Breast epithelium (tissue), 4 donors: Measurements from ENCODE around the gene PCDHGA10. TPM values are rescaled to one million over a fixed set of nuclear protein-coding genes. Genes with fewer than 3 reads are reported as not detected.

Experiments
- DNase-seq, 2 donors: peaks; one replicate each; pipeline ENCODE4 v3.0.0-alpha.2; 2019; ENCODE audit warnings: low spot score in 2 of 2
- H3K27ac ChIP-seq, 2 donors: fragments of 200-600 bp; sonication (generic) in 1 of 2; one replicate each; pipeline ENCODE4 v1.5.1; 2016 to 2019; ENCODE audit warnings: mild to moderate bottlenecking in 1 of 2
- H3K27me3 ChIP-seq, 2 donors: fragments of 200-600 bp; sonication (generic) in 1 of 2; one replicate each; pipeline versions ENCODE4 v1.5.1 to v1.6.0; 2017 to 2019; ENCODE audit warnings: control low read depth in 1 of 2, mild to moderate bottlenecking in 1 of 2
- H3K36me3 ChIP-seq: fragments of 200-600 bp; one replicate; pipeline ENCODE4 v1.5.1; 2019
- H3K4me1 ChIP-seq, 2 donors: fragments of 200-600 bp; sonication (generic); one replicate each; pipeline ENCODE4 v1.5.1; 2016 to 2019; ENCODE audit warnings: control low read depth in 1 of 2
- H3K4me3 ChIP-seq, 3 donors: fragments of 200-600 bp; sonication (generic); 1 replicate in 2 of 3; 2 replicates in 1 of 3; pipeline ENCODE4 v1.5.1; 2016 to 2019; ENCODE audit warnings: mild to moderate bottlenecking in 3 of 3, moderate library complexity in 2 of 3
- H3K9me3 ChIP-seq, 2 donors: fragments of 200-600 bp; sonication (generic) in 1 of 2; one replicate each; pipeline ENCODE4 v1.5.1; 2016 to 2019; ENCODE audit warnings: control low read depth in 1 of 2
- POLR2A ChIP-seq: fragments of 450-650 bp; IDR thresholded peaks from one replicate; pipeline ENCODE4 v1.6.1; 2016; ENCODE audit warnings: antibody characterized with exemption, mild to moderate bottlenecking, moderate library complexity
- POLR2AphosphoS5 ChIP-seq, 3 donors: sonication (generic); formaldehyde crosslinking; IDR thresholded peaks; one replicate each; pipeline ENCODE4 v1.6.1; 2017; ENCODE audit warnings: antibody characterized with exemption in 3 of 3
- intact Hi-C: fragments of 100-400 bp; cut with DNase I; formaldehyde crosslinking; loops from one replicate; pipeline ENCODE4 v1.15.1; 2023; ENCODE audit warnings: low total_unique reads
- total RNA-seq, 3 donors: library from RNA; depleted of rRNA; stranded (reverse); fragments of >200 nt; gene quantifications; one replicate each; pipeline ENCODE4 v1.1.0, GENCODE V29; 2016
- TF ChIP-seq, protein P1 (sequence below), 3 donors: fragments of 450-650 bp; IDR thresholded peaks; one replicate each; pipeline ENCODE4 v1.5.1; 2016 to 2017; ENCODE audit warnings: antibody characterized with exemption in 3 of 3, mild to moderate bottlenecking in 3 of 3, moderate library complexity in 3 of 3

Gene PCDHGA10
- total RNA-seq, 3 donors from 2014 or later, result 7.2 to 10.7 (median 10.5) TPM

DNA sequence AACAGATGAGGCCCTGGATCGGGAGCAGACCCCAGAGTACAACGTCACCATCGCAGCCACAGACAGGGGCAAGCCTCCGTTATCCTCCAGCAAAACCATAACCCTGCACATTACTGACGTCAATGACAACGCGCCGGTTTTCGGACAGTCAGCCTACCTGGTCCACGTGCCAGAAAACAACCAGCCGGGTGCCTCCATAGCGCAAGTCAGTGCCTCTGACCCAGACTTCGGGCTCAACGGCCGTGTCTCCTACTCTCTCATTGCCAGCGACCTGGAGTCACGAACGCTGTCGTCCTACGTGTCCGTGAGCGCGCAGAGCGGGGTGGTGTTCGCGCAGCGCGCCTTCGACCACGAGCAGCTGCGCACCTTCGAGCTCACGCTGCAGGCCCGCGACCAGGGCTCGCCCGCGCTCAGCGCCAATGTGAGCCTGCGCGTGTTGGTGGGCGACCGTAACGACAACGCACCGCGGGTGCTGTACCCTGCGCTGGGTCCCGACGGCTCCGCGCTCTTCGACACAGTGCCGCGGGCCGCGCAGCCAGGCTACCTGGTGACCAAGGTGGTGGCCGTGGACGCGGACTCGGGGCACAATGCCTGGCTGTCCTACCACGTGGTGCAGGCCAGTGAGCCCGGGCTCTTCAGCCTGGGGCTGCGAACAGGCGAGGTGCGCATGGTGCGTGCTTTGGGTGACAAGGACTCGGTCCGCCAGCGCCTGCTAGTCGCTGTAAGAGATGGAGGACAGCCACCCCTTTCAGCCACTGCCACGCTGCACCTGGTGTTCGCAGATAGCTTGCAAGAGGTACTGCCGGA lies 6.5 kb downstream of the PCDHGA10 start:
- no peak for DNase-seq
- intact Hi-C loops, result no loop called here
- Histone ChIP-seq H3K27me3 (no peaks in the 10 kb centered on the region), H3K27ac (no peak overlapping the region), H3K36me3 (no peaks in the 10 kb centered on the region), H3K9me3 (peaks cover 77 to 99% of the 10 kb centered on the region in 2 donors), H3K4me1 (no peaks in the 10 kb centered on the region), H3K4me3 (peak overlapping the region in 1 of 3 donors; percentile 40)
- no peak for TF ChIP-seq POLR2A
- TF ChIP-seq POLR2AphosphoS5 (IDR thresholded peaks at IDR 0.05), result no peak
- TF ChIP-seq, protein P1, sequence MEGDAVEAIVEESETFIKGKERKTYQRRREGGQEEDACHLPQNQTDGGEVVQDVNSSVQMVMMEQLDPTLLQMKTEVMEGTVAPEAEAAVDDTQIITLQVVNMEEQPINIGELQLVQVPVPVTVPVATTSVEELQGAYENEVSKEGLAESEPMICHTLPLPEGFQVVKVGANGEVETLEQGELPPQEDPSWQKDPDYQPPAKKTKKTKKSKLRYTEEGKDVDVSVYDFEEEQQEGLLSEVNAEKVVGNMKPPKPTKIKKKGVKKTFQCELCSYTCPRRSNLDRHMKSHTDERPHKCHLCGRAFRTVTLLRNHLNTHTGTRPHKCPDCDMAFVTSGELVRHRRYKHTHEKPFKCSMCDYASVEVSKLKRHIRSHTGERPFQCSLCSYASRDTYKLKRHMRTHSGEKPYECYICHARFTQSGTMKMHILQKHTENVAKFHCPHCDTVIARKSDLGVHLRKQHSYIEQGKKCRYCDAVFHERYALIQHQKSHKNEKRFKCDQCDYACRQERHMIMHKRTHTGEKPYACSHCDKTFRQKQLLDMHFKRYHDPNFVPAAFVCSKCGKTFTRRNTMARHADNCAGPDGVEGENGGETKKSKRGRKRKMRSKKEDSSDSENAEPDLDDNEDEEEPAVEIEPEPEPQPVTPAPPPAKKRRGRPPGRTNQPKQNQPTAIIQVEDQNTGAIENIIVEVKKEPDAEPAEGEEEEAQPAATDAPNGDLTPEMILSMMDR (IDR thresholded peaks at IDR 0.05), result no peak

DNA sequence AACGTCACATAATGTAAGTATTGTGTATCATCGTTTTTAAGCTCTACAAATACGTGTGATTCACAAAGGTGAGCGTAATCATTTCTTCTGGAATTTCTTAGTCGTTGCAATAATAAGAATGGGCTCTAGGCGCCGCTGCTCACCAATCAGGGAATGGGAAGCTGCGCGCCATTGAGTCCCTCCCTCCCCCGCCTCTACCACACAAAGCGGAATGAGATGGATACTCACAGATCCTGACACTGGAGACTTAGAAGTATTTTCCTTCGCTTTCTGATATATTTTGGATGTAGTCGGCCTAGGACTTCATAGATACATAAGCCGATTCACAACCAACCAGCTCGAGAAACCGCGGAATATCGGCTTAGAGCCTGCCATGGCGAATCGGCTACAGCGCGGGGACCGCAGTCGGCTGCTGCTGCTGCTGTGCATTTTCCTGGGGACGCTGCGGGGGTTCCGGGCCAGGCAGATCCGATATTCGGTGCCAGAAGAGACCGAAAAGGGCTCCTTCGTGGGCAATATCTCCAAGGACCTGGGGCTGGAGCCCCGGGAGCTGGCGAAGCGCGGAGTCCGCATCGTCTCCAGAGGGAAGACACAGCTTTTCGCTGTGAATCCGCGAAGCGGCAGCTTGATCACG lies 8.2 kb downstream of the PCDHGA10 start, which contains the start of gene PCDHGA11:
Gene PCDHGA11 (plus strand): TSS at position 197 of the 634 bp plus-strand sequence. CDS start 177 bp downstream, at position 374.
- TF ChIP-seq, protein P1 (IDR thresholded peaks at IDR 0.05), result no peak
- no peak for TF ChIP-seq POLR2A
- TF ChIP-seq POLR2AphosphoS5 (IDR thresholded peaks at IDR 0.05), result no peak
- H3K27ac ChIP-seq, result no peak within 1 kb of the TSS
- intact Hi-C loops, result loop anchor here (10.0 kb wide), 1 partner anchor 134 kb away; no protein-coding TSS in a partner anchor
- H3K4me1 ChIP-seq, result no peaks in the 10 kb centered on the region
- DNase-seq, result no peak
- no peaks in the 10 kb centered on the region for H3K36me3 ChIP-seq
- no peaks in the 10 kb centered on the region for H3K27me3 ChIP-seq
- peaks cover 80 to 100% of the 10 kb centered on the region in 2 donors for H3K9me3 ChIP-seq
- H3K4me3 ChIP-seq, result peak within 1 kb of the TSS; percentile 0 to 54 (median 22)

DNA sequence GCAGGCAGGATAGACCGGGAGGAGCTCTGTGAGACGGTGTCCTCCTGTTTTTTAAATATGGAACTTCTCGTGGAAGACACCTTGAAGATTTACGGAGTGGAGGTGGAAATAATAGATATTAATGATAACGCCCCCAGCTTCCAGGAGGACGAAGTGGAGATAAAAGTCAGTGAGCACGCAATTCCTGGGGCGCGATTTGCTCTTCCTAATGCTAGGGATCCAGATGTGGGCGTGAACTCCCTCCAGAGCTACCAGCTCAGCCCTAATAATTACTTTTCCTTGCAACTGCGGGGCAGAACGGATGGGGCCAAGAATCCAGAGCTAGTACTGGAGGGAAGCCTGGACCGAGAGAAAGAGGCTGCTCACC lies 8.7 kb downstream of the PCDHGA10 start:
- Histone ChIP-seq H3K9me3 (peaks cover 85 to 100% of the 10 kb centered on the region in 2 donors), H3K4me3 (peak overlapping the region in 2 of 3 donors; percentile 22 to 54), H3K4me1 (no peaks in the 10 kb centered on the region), H3K36me3 (no peaks in the 10 kb centered on the region), H3K27ac (no peak overlapping the region), H3K27me3 (no peaks in the 10 kb centered on the region)
- DNase-seq, result no peak
- TF ChIP-seq POLR2A (no peak), POLR2AphosphoS5 (IDR thresholded peaks at IDR 0.05) (no peak)
- TF ChIP-seq, protein P1 (IDR thresholded peaks at IDR 0.05), result no peak
- intact Hi-C loops, result loop anchor here (10.0 kb wide), 1 partner anchor 133 kb away; no protein-coding TSS in a partner anchor

GRCh38 chr5:141422742-141423291 lies 10.0 kb downstream of the PCDHGA10 start:
- Histone ChIP-seq H3K4me1 (no peaks in the 10 kb centered on the region), H3K9me3 (peaks cover 93 to 100% of the 10 kb centered on the region in 2 donors), H3K4me3 (peak overlapping the region in 1 of 3 donors; percentile 26), H3K36me3 (no peaks in the 10 kb centered on the region), H3K27me3 (no peaks in the 10 kb centered on the region), H3K27ac (no peak overlapping the region)
- no peak for TF ChIP-seq POLR2A
- TF ChIP-seq POLR2AphosphoS5 (IDR thresholded peaks at IDR 0.05), result no peak
- TF ChIP-seq, protein P1 (IDR thresholded peaks at IDR 0.05), result no peak
- no peak for DNase-seq
- intact Hi-C loops, result loop anchor here (10.0 kb wide), 1 partner anchor 132 kb away; no protein-coding TSS in a partner anchor
